ENCODE data around the gene ANXA3. TPM values are rescaled to one million over a fixed set of nuclear protein-coding genes. Genes with fewer than 3 reads are reported as not detected.

The ANXA3 gene
- total and polyA plus RNA-seq, 2 donors (not counting 1 experiment from before 2014, with no cell fraction given), result not detected

GRCh38 chr4:78567500-78568060 is 16.0 kb downstream of the ANXA3 start:
- no peaks in the 10 kb centered on the region for H3K9me3 Mint-ChIP-seq (ENCODE audit: insufficient read depth)
- no peak overlapping the region for H3K27ac ChIP-seq (ENCODE audit: low read length in 2 of 2)
- CTCF ChIA-PET, result no interaction called here
- H3K4me3 Mint-ChIP-seq, result no peak overlapping the region
- H3K4me2 ChIP-seq (replicated peaks; ENCODE audit: low read depth, low read length, poor library complexity, severe bottlenecking), result no peak overlapping the region
- no peak overlapping the region for H3K4me3 ChIP-seq (ENCODE audit: control extremely low read depth in 1 of 5, extremely low read depth in 1 of 5, insufficient read depth in 1 of 5, low read depth in 2 of 5, low read length in 4 of 5)
- H3K9me3 ChIP-seq (ENCODE audit: control extremely low read depth in 1 of 3, control insufficient read depth in 2 of 3, insufficient read depth in 1 of 3, low read length in 2 of 3), result no peaks in the 10 kb centered on the region
- no peaks in the 10 kb centered on the region for H3K27me3 ChIP-seq (replicated peaks in 1 of 4; ENCODE audit: control extremely low read depth in 1 of 4, control insufficient read depth in 3 of 4, insufficient read depth in 4 of 4, low read length in 3 of 4)
- no peak overlapping the region for H3K27ac Mint-ChIP-seq
- H2AFZ ChIP-seq (ENCODE audit: insufficient read depth, low read depth, low read length, poor library complexity, severe bottlenecking), result no peak overlapping the region
- no peak for ATAC-seq (ENCODE audit: low read depth)
- intact Hi-C loops (cut with micrococcal nuclease), result no loop called here
- H3K9ac ChIP-seq (ENCODE audit: low read length), result no peak overlapping the region
- no peaks in the 10 kb centered on the region for H3K4me1 ChIP-seq (ENCODE audit: control insufficient read depth in 2 of 2, insufficient read depth in 2 of 2, low read length in 2 of 2)
- no peaks in the 10 kb centered on the region for H3K36me3 ChIP-seq (replicated peaks in 1 of 2; ENCODE audit: control extremely low read depth in 1 of 2, control insufficient read depth in 1 of 2, extremely low read depth in 1 of 2, insufficient read depth in 2 of 2, low read length in 1 of 2)
- no peak for DNase-seq
- H3K4me1 Mint-ChIP-seq, result peaks cover 3% of the 10 kb centered on the region
- POLR2A ChIA-PET, result no interaction called here
- no peaks in the 10 kb centered on the region for H4K20me1 ChIP-seq (ENCODE audit: control insufficient read depth, insufficient read depth, low read length, poor library complexity, severe bottlenecking)
- TF ChIP-seq CTCF (IDR thresholded peaks at IDR 0.05), result no peak
- no peak for TF ChIP-seq EZH2 (IDR thresholded peaks at IDR 0.05; ENCODE audit: borderline replicate concordance, insufficient read depth, low read depth, low read length, poor library complexity, severe bottlenecking)
- H3K79me2 ChIP-seq (ENCODE audit: control insufficient read depth, insufficient read depth, low read length), result no peaks in the 10 kb centered on the region
- peaks cover 10% of the 10 kb centered on the region for H3K27me3 Mint-ChIP-seq
- WGBS (ENCODE audit: insufficient coverage), result 92% methylated on average over 2 of the region's 2 CpGs

- POLR2A ChIA-PET, result no interaction called here
Observed at GRCh38 chr4:78568640-78569305, 17.2 kb downstream of the ANXA3 start.

More at GRCh38 chr4:78568640-78569305, 17.2 kb downstream of the ANXA3 start:
- WGBS (ENCODE audit: insufficient coverage), result 67% methylated on average over 1 of the region's 3 CpGs
- CTCF ChIA-PET, result no interaction called here
- Histone ChIP-seq H3K9me3 (ENCODE audit: control extremely low read depth in 1 of 3, control insufficient read depth in 2 of 3, insufficient read depth in 1 of 3, low read length in 2 of 3) (no peaks in the 10 kb centered on the region), H3K36me3 (replicated peaks in 1 of 2; ENCODE audit: control extremely low read depth in 1 of 2, control insufficient read depth in 1 of 2, extremely low read depth in 1 of 2, insufficient read depth in 2 of 2, low read length in 1 of 2) (no peaks in the 10 kb centered on the region), H3K27ac (ENCODE audit: low read length in 2 of 2) (no peak overlapping the region), H2AFZ (ENCODE audit: insufficient read depth, low read depth, low read length, poor library complexity, severe bottlenecking) (no peak overlapping the region), H3K4me3 (ENCODE audit: control extremely low read depth in 1 of 5, extremely low read depth in 1 of 5, insufficient read depth in 1 of 5, low read depth in 2 of 5, low read length in 4 of 5) (no peak overlapping the region), H3K27me3 (replicated peaks in 1 of 4; ENCODE audit: control extremely low read depth in 1 of 4, control insufficient read depth in 3 of 4, insufficient read depth in 4 of 4, low read length in 3 of 4) (no peaks in the 10 kb centered on the region), H3K4me2 (replicated peaks; ENCODE audit: low read depth, low read length, poor library complexity, severe bottlenecking) (no peak overlapping the region), H3K4me1 (ENCODE audit: control insufficient read depth in 2 of 2, insufficient read depth in 2 of 2, low read length in 2 of 2) (no peaks in the 10 kb centered on the region), H3K79me2 (ENCODE audit: control insufficient read depth, insufficient read depth, low read length) (no peaks in the 10 kb centered on the region), H3K9ac (ENCODE audit: low read length) (no peak overlapping the region), H4K20me1 (ENCODE audit: control insufficient read depth, insufficient read depth, low read length, poor library complexity, severe bottlenecking) (no peaks in the 10 kb centered on the region)
- H3K4me3 Mint-ChIP-seq, result no peak overlapping the region
- ATAC-seq (ENCODE audit: low read depth) (no peak), DNase-seq (no peak)
- H3K27me3 Mint-ChIP-seq, result peaks cover 10% of the 10 kb centered on the region
- intact Hi-C loops (cut with micrococcal nuclease), result no loop called here
- no peak overlapping the region for H3K27ac Mint-ChIP-seq
- no peaks in the 10 kb centered on the region for H3K9me3 Mint-ChIP-seq (ENCODE audit: insufficient read depth)
- H3K4me1 Mint-ChIP-seq, result peaks cover 3% of the 10 kb centered on the region
- TF ChIP-seq EZH2 (IDR thresholded peaks at IDR 0.05; ENCODE audit: borderline replicate concordance, insufficient read depth, low read depth, low read length, poor library complexity, severe bottlenecking) (no peak), CTCF (IDR thresholded peaks at IDR 0.05) (no peak)

Data from B cell (primary cell).